HFFc6 (cell line): ENCODE measurements around the gene RPS27A. TPM values are rescaled to one million over a fixed set of nuclear protein-coding genes. Genes with fewer than 3 reads are reported as not detected.
"Not testable (repeated sequence)": the region's sequence is repeated elsewhere in the genome, so short reads cannot be mapped to it uniquely, and the experiment has no call there.

Experiments
- DNase-seq: peaks from one replicate; pipeline ENCODE4 v3.0.0-alpha.2; 2018
- H3K27ac Mint-ChIP-seq: 2 replicates; pipeline ENCODE4 v1.8.0; 2020; ENCODE audit warnings: mild to moderate bottlenecking, mixed read lengths
- H3K27me3 Mint-ChIP-seq: 2 replicates; pipeline ENCODE4 v1.8.0; 2021; ENCODE audit warnings: mild to moderate bottlenecking, moderate library complexity, mixed read lengths; ENCODE audit not compliant: insufficient read depth
- H3K36me3 Mint-ChIP-seq: 2 replicates; pipeline ENCODE4 v1.8.0; 2021; ENCODE audit warnings: low read depth, mixed read lengths
- H3K4me1 Mint-ChIP-seq: 2 replicates; pipeline ENCODE4 v1.8.0; 2020; ENCODE audit warnings: low read depth, mixed read lengths
- H3K4me3 Mint-ChIP-seq: 2 replicates; pipeline ENCODE4 v1.8.0; 2020; ENCODE audit warnings: mild to moderate bottlenecking, moderate library complexity, mixed read lengths
- H3K9me3 Mint-ChIP-seq: 2 replicates; pipeline ENCODE4 v1.8.0; 2020; ENCODE audit warnings: mild to moderate bottlenecking, mixed read lengths
- long read RNA-seq: library from polyadenylated mRNA; unstranded; transcript quantifications from one replicate; pipeline ENCODE4 v2.0.0, GENCODE V29; 2019
- total RNA-seq, 6 experiments: library from RNA; stranded (reverse); fragmentation: NEBNext Ultra II Directional; extraction: Animal tissue kit (Norgen Biotek cat#: 25700); gene quantifications; 2 replicates in 1 of 6; 3 replicates in 5 of 6; pipeline ENCODE4 v1.2.3, GENCODE V29; 2021
- TF ChIP-seq, protein P1 (sequence below): fragments of 200-600 bp; sonication (generic); IDR thresholded peaks from 2 replicates; pipeline ENCODE4 v1.5.0; 2021; ENCODE audit warnings: antibody characterized with exemption, mild to moderate bottlenecking

RPS27A gene
- 100 to 1,000 TPM; 776 to 909 (median 882) TPM for total RNA-seq
- long read RNA-seq, transcript RPS27A-203 (5 exons, 796 nt): minor isoform, 307 of 1,735 reads
- long read RNA-seq, transcript RPS27A-201 (6 exons, 1,071 nt): major isoform, 1,327 of 1,735 reads
- long read RNA-seq, partial matches to known transcripts: 33 of 1,735 reads
- long read RNA-seq, other reads (novel, unspliced or antisense): 66 of 1,735 reads

DNA sequence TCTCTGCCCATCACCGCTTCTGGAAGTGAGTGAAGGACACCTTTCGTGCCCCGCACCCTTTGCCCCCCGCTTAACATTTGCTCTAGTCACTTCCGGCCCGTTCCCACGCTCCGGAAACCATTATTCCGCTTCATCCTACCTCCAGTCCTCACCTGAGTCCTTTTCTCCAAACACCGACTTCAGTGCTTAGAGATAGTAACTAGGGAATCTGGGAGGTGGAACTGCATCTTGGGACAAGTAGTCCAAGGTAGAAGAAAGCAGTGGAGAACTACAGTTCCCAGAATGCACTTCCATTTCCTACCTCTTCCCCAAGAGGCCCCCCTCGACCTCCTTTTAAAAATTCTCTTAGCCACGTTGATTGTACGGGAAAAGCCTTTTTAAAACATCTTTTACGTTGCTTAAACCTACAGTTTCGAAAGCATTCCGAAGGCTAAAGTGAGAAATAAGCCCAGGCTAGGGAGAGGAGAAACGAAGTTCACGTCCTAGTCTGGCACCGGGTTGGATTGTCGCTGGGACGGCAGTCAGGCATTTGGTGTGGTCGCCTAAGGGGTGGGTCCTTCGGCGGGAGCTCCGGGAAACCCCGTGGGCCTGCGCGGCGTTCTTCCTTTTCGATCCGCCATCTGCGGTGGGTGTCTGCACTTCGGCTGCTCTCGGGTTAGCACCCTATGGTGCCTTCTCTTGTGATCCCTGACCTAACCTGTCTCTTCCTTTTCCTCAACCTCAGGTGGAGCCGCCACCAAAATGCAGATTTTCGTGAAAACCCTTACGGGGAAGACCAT, at the start of gene RPS27A, which contains the start of gene CLHC1:
Gene RPS27A (plus strand): TSS at position 605 of the 779 bp plus-strand sequence. CDS start 137 bp downstream, at position 742.
Gene CLHC1 (minus strand): TSS at position 210 of the 779 bp plus-strand sequence. CDS start 9,882 bp downstream, outside the sequence.
- peaks cover 53% of the 10 kb centered on the region for H3K36me3 Mint-ChIP-seq
- peak; percentile 95 for DNase-seq
- no peaks in the 10 kb centered on the region for H3K9me3 Mint-ChIP-seq
- H3K4me1 Mint-ChIP-seq: peaks cover 65% of the 10 kb centered on the region
- peak within 1 kb of the TSS; percentile 95 for H3K4me3 Mint-ChIP-seq
- TF ChIP-seq, protein P1, sequence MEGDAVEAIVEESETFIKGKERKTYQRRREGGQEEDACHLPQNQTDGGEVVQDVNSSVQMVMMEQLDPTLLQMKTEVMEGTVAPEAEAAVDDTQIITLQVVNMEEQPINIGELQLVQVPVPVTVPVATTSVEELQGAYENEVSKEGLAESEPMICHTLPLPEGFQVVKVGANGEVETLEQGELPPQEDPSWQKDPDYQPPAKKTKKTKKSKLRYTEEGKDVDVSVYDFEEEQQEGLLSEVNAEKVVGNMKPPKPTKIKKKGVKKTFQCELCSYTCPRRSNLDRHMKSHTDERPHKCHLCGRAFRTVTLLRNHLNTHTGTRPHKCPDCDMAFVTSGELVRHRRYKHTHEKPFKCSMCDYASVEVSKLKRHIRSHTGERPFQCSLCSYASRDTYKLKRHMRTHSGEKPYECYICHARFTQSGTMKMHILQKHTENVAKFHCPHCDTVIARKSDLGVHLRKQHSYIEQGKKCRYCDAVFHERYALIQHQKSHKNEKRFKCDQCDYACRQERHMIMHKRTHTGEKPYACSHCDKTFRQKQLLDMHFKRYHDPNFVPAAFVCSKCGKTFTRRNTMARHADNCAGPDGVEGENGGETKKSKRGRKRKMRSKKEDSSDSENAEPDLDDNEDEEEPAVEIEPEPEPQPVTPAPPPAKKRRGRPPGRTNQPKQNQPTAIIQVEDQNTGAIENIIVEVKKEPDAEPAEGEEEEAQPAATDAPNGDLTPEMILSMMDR: peak; percentile 52; the same call in 1 of the 2 replicates
- peaks cover 2% of the 10 kb centered on the region; the same call in 1 of the 2 replicates for H3K27me3 Mint-ChIP-seq
- peak within 1 kb of the TSS; percentile 96 for H3K27ac Mint-ChIP-seq

DNA sequence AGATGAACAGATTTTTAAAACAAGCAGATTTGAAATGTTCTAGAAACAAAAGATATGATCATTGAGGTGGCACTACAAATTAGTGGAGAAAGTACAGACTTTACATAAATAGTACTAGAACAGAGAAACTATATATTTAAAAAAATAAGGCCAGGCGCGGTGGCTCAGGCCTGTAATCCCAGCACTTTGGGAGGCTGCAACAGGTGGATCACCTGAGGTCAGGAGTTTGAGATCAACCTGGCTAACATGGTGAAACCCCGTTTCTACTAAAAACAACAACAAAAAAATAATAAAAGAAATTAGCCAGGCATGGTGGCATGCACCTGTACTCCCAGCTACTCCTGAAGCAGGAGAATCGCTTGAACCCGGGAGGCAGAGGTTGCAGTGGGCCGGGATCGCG, 45.7 kb upstream of the RPS27A start:
- DNase-seq, H3K4me3 Mint-ChIP-seq, H3K27ac Mint-ChIP-seq, H3K4me1 Mint-ChIP-seq, H3K27me3 Mint-ChIP-seq, H3K9me3 Mint-ChIP-seq: not testable (repeated sequence)
- H3K36me3 Mint-ChIP-seq: peaks cover 21% of the 10 kb centered on the region

DNA sequence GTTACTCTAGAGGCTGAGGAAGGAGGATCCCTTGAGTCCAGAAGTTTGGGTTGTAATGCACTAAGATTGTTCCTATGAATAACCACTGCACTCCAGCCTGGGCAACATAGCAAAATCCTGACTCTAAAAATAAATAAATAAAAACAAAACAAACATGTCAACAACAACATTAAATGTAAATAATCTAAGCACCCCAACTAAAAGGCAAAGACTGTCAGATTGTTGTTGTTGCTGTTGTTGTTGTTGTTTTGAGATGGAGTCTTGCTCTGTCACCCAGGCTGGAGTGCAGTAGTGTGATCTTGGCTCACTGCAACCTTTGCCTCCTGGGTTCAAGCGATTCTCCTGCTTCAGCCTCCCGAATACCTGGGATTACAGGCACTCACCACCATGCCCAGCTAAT, 40.6 kb upstream of the RPS27A start:
- not testable (repeated sequence) for DNase-seq, H3K27ac Mint-ChIP-seq, H3K27me3 Mint-ChIP-seq, H3K9me3 Mint-ChIP-seq, H3K4me3 Mint-ChIP-seq, H3K4me1 Mint-ChIP-seq
- H3K36me3 Mint-ChIP-seq: peaks cover 46% of the 10 kb centered on the region

DNA sequence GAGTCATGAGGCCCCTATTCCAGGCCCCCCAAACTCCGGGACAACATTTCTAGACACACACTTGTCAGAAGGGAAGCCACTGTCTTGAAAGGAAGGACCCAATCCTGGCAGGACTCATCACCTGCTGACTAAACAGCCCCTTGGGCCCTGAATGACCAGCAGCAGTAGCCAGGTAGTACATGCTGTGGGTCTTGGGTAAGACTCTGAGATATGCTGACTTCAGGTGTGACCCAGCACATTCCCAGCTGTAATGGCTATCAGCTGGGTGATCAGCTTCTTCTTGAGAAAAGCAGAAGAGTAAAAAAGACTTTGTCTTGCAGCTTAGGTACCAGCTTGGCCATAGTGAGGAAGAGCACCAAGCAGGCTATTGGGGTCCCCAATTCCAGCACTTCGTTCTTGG, 36.0 kb upstream of the RPS27A start:
- TF ChIP-seq, protein P1: no peak
- no peak for DNase-seq
- H3K27ac Mint-ChIP-seq: no peak overlapping the region
- no peaks in the 10 kb centered on the region for H3K9me3 Mint-ChIP-seq
- H3K36me3 Mint-ChIP-seq: peaks cover 61% of the 10 kb centered on the region
- no peaks in the 10 kb centered on the region for H3K4me1 Mint-ChIP-seq
- no peaks in the 10 kb centered on the region; the same call in 1 of the 2 replicates for H3K27me3 Mint-ChIP-seq
- H3K4me3 Mint-ChIP-seq: no peak overlapping the region

DNA sequence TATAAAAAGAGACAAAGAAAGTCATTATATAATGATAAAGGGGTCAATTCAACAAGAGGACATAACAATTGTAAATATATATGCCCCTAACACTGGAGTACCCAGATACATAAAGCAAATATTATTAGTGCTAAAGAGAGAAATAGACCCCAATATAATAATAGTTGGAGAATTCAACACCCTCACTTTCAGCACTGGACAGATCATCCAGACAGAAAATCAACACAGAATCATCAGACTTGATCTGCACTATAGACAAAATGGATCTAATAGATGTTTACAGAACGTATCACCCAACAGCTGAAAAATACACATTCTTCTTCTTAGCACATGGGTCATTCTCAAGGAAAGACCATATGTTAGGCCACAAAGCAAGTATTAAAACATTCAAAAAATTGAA, 32.1 kb upstream of the RPS27A start:
- H3K4me3 Mint-ChIP-seq: no peak overlapping the region
- peaks cover 75% of the 10 kb centered on the region for H3K36me3 Mint-ChIP-seq
- H3K27me3 Mint-ChIP-seq: no peaks in the 10 kb centered on the region
- no peak for DNase-seq
- TF ChIP-seq, protein P1: no peak
- peaks cover 4% of the 10 kb centered on the region; the same call in 1 of the 2 replicates for H3K9me3 Mint-ChIP-seq
- no peaks in the 10 kb centered on the region for H3K4me1 Mint-ChIP-seq
- H3K27ac Mint-ChIP-seq: no peak overlapping the region

DNA sequence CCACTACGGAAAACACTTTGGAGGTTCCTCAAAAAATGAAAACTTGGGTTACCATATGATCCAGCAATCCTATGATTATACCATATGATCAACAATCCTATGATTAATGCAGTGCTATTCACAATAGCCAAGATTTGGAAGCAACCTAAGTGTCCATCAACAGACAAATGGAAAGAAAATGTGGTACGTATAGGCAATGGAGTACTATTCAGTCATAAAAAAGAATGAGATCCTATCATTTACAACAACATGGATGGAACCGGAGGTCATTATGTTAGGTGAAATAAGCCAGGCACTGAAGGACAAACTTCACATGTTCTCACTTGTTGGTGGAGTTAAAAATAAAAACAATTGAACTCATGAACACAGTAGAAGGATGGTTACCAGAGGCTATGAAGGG, 28.0 kb upstream of the RPS27A start:
- Mint-ChIP-seq H3K4me3 (no peak overlapping the region), H3K4me1 (no peaks in the 10 kb centered on the region), H3K36me3 (peaks cover 61% of the 10 kb centered on the region), H3K27me3 (no peaks in the 10 kb centered on the region), H3K9me3 (peaks cover 4% of the 10 kb centered on the region; the same call in 1 of the 2 replicates), H3K27ac (no peak overlapping the region)
- DNase-seq: no peak
- TF ChIP-seq, protein P1: no peak
